Stimulated activated CD8-positive, alpha-beta memory T cell treated with anti-CD3 and anti-CD28 coated beads, Interleukin-12 subunit alpha, Interleukin-12 subunit beta, amount 100 ng/mL, for 1 hour (primary cell): ENCODE data around the gene WDR33.

Experiments
- DNase-seq: peaks from one replicate; pipeline ENCODE4 v3.0.0-alpha.2; 2020; ENCODE audit warnings: low read depth

Gene WDR33

GRCh38 chr2:127719301-127720218, 91.4 kb downstream of the WDR33 start:
- DNase-seq = no peak

- DNase-seq = no peak
Measured at GRCh38 chr2:127718271-127718670, 92.7 kb downstream of the WDR33 start.

- no peak for DNase-seq
Measured at GRCh38 chr2:127715778-127716449, 95.1 kb downstream of the WDR33 start.

GRCh38 chr2:127713562-127713961, 97.4 kb downstream of the WDR33 start:
- DNase-seq = no peak

GRCh38 chr2:127712999-127713398, 98.0 kb downstream of the WDR33 start:
- no peak for DNase-seq

- no peak for DNase-seq
Measured at GRCh38 chr2:127709336-127709735, 101.6 kb downstream of the WDR33 start.

GRCh38 chr2:127707890-127708648, 102.9 kb downstream of the WDR33 start:
- no peak for DNase-seq

GRCh38 chr2:127706215-127706990, 104.6 kb downstream of the WDR33 start:
- DNase-seq = no peak

- no peak for DNase-seq
Measured at GRCh38 chr2:127705391-127706065, 105.4 kb downstream of the WDR33 start.

- DNase-seq = no peak
Measured at GRCh38 chr2:127704641-127705390, 106.2 kb downstream of the WDR33 start.

- DNase-seq = no peak
Measured at GRCh38 chr2:127703282-127703681, 107.7 kb downstream of the WDR33 start.

GRCh38 chr2:127702395-127703009, 108.5 kb downstream of the WDR33 start:
- no peak for DNase-seq

- peak; percentile 59 for DNase-seq
Measured at GRCh38 chr2:127701651-127702394, 109.1 kb downstream of the WDR33 start.

- peak; percentile 84 for DNase-seq
Measured at GRCh38 chr2:127701193-127701650, 109.7 kb downstream of the WDR33 start, which contains the start of gene SFT2D3. Gene SFT2D3, plus strand, starts transcription at chr2:127701497. Its CDS starts 32 bp downstream, at chr2:127701529.

- DNase-seq = no peak
Measured at GRCh38 chr2:127700527-127701192, 110.3 kb downstream of the WDR33 start.

GRCh38 chr2:127698553-127699355, 112.2 kb downstream of the WDR33 start:
- no peak for DNase-seq

- DNase-seq = no peak
Measured at GRCh38 chr2:127697482-127698180, 113.3 kb downstream of the WDR33 start.
